ENCODE results near the gene GSDME. TPM values are rescaled to one million over a fixed set of nuclear protein-coding genes. Genes with fewer than 3 reads are reported as not detected.
"Not testable (repeated sequence)": the region's sequence is repeated elsewhere in the genome, so short reads cannot be mapped to it uniquely, and the experiment has no call there.

Gene GSDME
- total RNA-seq, 1 donor from 2014 or later = 5.3 TPM

GRCh38 chr7:24750441-24751055, 6.7 kb downstream of the GSDME start:
- DNase-seq = no peak
- no peak for ATAC-seq
- intact Hi-C loops (cut with micrococcal nuclease) = no loop called here

DNA sequence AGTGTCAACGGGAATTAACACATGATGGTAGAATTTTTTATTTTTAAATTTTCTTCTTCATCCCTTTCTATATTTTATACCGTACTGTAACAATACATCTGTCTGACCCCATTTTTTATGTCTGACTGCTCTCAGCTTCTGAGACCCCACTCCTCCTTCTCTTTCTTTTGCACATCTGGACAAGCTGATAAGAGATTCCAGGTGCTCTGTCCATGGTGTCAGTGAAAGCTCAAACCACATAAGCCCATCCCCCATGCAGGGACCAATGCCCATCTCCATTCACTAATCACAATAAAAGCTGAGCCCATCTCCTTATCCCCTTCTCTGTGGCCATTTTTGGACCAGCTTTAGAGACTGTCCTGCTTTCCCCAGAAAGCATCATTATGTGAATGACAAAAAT, 8.7 kb downstream of the GSDME start:
- no peak for ATAC-seq
- no peak for DNase-seq
- intact Hi-C loops (cut with micrococcal nuclease) = no loop called here

DNA sequence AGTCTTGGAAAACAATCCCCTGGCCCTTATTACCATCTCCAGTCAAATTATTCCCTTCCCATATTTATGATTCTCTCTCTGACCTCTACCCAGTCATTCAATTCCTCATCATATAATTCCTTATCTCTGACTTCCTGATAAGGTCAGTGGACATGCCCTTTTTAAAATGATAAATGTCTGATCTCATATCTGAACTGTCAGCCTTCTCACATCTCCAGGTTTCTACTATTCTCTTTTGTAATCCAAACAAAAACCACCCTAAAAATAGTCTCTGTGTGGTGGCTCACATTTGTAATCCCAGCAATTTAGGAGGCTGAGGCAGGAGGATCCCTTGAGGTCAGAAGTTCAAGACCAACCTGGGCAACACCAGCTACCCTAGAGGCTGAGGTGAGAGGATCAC, 11.9 kb downstream of the GSDME start:
- ATAC-seq = no peak
- no peak for DNase-seq

GRCh38 chr7:24743471-24743870, 13.8 kb downstream of the GSDME start:
- intact Hi-C loops (cut with micrococcal nuclease) = no loop called here
- ATAC-seq = no peak
- DNase-seq = no peak

More for the DNA sequence above, 11.9 kb downstream of the GSDME start:
- intact Hi-C loops (cut with micrococcal nuclease) = no loop called here

DNA sequence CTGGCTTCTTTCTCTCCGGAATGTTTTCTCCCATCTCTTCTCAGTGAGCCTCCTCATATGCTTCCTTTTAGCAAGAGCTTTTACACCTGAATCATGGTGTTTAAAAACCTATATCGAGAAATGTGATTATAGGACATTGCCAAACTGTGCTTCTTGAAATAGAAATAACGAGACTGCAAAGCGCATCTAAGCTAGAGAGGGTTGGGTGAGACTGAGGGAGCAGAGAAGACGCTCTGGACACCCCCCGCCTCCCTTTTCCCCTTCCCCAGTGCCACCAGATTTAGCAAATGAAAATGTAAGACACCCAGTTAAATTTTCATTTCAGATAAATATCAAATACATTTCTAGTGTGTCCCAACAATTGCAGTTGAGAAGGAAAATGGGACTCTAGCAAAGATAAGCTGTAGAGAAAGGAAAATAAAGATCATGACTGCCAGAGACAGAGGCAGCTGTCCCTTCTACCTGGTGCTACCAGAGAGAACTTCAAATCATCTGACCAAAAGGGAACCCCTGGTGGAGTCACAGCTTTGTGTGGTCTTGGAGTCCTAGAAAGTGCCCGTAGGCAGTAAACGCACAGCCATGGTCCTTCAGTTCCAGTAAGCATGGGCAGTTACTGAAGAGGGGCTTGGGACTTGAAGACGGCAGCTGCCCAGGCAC, 14.6 kb downstream of the GSDME start:
- intact Hi-C loops (cut with micrococcal nuclease) = no loop called here
- ATAC-seq (no peak), DNase-seq (no peak)

DNA sequence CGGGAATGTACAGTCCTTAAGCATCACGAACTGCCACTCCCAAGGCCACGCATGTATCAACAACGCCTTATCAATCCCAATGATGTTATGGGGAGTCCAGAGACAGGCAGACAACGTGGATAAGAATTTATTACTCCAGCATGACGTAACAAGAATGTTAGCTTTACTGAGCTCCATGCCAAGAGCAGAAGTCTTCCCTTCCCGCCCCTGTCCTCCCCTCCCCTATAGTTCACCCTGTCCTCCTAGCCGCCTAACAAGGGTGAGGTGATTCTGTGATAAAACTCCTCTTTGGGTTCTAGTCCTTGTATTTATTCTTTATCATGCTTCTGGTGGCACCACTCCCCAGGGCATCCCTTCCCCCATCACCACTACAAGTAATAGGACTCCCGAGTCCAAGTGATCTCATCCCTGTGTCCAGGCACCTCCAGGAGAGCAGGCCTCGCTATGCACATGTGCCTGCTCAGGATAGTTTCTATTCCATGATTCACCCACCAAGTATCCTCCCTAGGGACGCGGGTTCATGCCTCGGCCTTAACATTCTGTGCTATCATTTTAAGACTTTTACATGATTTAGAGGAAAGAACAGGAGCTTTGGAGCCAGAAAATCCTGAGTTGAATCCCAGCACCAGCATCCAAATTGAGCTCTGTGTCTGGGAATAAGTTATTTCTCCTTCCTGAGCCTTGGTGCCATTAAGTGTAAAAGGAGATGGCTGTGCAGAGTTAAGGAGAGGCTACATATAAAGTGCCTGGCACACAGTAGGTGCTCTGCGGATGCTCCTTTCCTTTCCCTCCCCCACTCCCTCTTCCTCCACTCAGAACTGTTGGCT, 15.4 kb downstream of the GSDME start:
- intact Hi-C loops (cut with micrococcal nuclease) = no loop called here
- ATAC-seq = peak; percentile 61
- no peak for DNase-seq

GRCh38 chr7:24740871-24741270, 16.4 kb downstream of the GSDME start:
- ATAC-seq (no peak), DNase-seq (no peak)
- intact Hi-C loops (cut with micrococcal nuclease) = no loop called here

DNA sequence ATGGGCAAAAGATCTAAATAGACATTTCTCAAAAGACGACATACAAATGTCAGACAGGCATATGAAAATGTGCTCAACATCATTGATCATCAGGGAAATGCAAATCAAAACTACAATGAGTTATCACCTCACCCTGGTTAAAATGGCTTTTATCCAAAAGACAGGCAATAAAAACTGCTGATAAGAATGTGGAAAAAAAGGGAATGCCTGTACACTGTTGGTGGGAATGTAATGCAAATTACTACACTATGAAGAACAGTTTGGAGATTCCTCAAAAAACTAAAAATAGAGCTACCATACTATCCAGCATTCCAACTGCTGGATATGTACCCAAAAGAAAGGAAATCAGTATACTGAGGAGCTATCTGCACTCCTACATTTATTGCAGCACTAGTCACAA, 18.0 kb downstream of the GSDME start:
- intact Hi-C loops (cut with micrococcal nuclease) = no loop called here
- no peak for ATAC-seq
- no peak for DNase-seq

DNA sequence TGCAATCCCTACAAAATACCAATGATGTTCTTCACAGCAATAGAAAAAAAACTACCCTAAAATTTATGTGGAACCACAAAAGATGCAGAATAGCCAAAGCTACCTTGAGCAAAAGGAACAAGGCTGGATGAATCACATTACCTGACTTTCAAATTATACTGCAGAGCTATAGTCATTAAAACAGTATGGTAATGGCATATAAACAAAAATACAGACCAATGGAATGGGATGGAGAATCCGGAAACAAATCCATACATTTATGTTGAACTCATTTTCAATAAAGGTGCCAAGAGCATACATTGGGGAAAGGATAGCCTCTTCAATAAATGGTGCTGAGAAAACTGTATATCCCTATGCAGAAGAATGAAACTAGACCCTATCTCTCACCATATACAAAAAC, 18.7 kb downstream of the GSDME start:
- intact Hi-C loops (cut with micrococcal nuclease) = no loop called here
- ATAC-seq (no peak), DNase-seq (no peak)

- no peak for ATAC-seq
- intact Hi-C loops (cut with micrococcal nuclease) = no loop called here
- no peak for DNase-seq
Observed at GRCh38 chr7:24737281-24737680, 20.0 kb downstream of the GSDME start.

DNA sequence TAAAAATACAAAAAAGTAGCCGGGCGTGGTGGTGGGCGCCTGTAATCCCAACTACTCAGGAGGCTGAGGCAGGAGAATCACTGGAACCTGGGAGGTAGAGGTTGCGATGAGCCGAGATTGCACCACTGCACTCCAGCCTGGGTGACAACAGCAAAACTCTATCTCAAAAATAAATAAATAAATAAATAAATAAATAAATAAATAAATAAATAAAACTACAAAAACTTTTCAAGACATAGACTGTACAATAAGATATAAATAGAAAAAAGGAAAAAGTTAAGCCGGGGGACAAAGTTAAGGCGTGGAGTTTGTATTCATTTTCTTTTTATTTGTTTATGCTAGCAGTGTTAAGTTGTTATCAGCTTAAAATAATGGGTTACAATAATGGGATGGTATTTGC, 21.7 kb downstream of the GSDME start:
- ATAC-seq; intact Hi-C loops (cut with micrococcal nuclease); DNase-seq: not testable (repeated sequence)

- DNase-seq (no peak), ATAC-seq (no peak)
- intact Hi-C loops (cut with micrococcal nuclease) = no loop called here
Observed at GRCh38 chr7:24734306-24734705, 23.0 kb downstream of the GSDME start.

DNA sequence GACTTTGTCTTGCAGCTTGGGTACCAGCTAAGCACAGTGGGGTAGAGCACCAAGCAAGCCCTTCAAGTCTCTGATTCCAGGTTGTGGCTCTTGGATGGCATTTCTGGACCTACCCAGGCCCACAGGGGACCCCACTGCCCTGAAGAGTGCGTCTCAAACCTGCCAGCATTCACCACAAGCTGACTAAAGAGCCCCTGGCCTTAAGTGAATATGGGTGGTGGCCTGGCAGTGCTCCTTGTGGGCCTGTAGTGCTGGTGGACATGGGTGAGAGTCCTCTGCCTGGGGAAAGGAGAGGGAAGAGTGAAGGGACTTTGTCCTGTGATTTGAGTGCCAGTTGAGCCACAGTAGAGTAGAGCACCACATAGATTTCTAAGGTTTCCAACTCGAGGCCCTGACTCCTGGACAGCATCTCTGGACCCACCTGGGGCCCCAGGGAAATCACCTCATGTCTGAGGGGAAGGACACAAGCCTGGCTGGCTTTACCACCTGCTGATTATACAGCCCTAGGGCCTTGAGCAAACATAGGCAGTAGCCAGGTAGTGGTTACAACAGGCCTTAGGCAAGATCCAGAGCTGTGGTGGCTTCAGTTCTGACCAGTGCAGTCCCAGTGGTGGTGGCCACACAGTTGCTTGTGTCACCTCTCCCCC, 23.7 kb downstream of the GSDME start:
- DNase-seq (no peak), ATAC-seq (no peak)
- intact Hi-C loops (cut with micrococcal nuclease) = no loop called here

- DNase-seq (no peak), ATAC-seq (no peak)
- intact Hi-C loops (cut with micrococcal nuclease) = no loop called here
Observed at GRCh38 chr7:24732646-24733413, 24.4 kb downstream of the GSDME start.

- intact Hi-C loops (cut with micrococcal nuclease) = no loop called here
- DNase-seq (no peak), ATAC-seq (no peak)
Observed at GRCh38 chr7:24731313-24731712, 26.0 kb downstream of the GSDME start.

DNA sequence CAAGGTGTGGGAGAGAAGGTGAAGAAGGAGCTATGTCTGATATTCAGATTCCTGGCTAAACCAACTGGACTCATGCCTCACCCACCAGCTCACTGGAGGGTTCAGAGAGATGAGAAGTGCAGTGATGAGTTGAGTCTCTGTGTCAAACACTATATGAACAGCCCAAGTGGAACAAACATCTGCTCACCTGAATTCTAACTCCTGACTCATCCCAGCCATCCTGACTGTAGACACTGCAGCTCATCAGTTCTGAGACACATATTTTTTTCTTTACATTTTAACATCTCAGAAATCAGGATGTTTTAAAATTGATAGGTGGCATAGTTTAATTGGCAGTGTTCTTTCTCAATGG, 27.3 kb downstream of the GSDME start:
- DNase-seq = no peak
- intact Hi-C loops (cut with micrococcal nuclease) = no loop called here
- no peak for ATAC-seq

GRCh38 chr7:24729365-24730017, 27.8 kb downstream of the GSDME start:
- intact Hi-C loops (cut with micrococcal nuclease) = no loop called here
- DNase-seq (peak; percentile 44), ATAC-seq (peak; percentile 4)

GRCh38 chr7:24728503-24729364, 28.5 kb downstream of the GSDME start:
- intact Hi-C loops (cut with micrococcal nuclease) = no loop called here
- ATAC-seq (peak; percentile 54), DNase-seq (no peak)
